GM19238 (cell line): ENCODE data around the gene RGS4.
A peak's percentile ranks its signal among the peaks of the same experiment; 100 is the strongest.
"Not testable (repeated sequence)": the region's sequence is repeated elsewhere in the genome, so short reads cannot be mapped to it uniquely, and the experiment has no call there.

Experiments
- DNase-seq: peaks from one replicate; pipeline ENCODE4 v3.0.0; 2011; ENCODE audit warnings: low spot score; ENCODE audit not compliant: insufficient read length

Gene RGS4

DNA sequence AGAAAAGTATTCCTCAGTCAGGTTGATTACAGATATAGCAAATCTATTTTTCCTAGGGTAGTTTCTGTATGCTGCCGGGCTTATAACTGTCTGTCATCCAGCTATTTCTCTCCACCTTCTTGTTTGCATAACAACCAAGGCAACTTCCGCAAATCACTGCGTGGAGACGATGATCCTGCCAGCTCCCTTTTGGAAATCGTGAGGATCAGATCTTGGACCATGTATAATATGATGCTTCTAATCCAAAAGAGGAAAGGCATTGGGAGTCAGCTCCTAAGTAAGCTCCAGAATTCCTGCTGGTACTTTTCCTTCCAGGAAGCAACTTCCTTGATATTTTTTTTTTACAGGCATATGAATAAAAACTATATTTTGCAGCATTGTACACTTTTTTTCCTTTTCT, 445 bp upstream of the RGS4 start:
- DNase-seq = no peak

DNA sequence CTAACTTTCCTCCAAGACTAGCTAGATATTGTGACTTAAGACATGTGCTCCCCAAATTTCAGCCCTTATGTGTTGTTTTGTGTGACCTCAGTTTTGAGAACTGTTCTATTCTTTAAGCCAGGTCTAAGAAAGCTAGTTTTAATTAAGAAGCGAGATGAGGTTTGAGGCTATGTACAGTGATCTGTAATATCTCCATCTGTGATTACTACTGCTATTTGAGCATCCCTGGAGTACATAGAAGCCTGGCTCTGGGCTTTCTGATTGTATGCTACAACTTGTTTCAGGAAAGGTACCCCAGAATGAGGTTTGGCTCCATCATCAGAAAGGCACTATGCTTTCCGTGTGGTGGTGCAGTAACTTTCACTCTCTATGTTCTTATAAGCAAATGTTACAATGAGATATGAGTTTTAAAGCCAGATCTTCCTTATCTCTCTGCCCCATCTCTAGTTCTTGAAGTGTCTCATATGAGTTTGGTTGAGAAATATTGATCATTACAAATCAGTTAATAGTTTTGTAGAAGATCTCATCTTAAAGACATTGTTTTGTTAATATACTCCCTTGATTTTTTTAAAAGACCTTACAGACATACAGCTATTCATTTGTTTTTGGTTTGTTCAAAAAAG, 605 bp downstream of the RGS4 start:
- no peak for DNase-seq

GRCh38 chr1:163071405-163072255, 2.5 kb downstream of the RGS4 start:
- DNase-seq = peak; percentile 7

- DNase-seq = no peak
These were observed 3.5 kb downstream of the RGS4 start for GRCh38 chr1:163072658-163073057.

DNA sequence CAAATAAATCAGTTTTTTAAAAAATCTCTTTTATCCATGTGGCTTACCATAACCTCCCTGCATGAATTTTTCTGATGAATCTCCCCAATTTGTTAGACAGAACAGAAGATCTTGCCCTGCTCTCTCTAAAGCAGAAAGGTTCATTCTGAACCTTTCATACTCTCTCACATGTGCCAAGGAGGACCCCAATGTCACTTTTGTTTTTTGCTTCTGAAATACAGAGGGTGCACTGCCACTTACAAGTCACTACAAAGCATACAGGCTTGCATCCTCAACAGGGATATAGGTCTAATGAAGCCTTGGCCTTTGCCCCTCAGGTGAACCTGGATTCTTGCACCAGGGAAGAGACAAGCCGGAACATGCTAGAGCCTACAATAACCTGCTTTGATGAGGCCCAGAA, 4.8 kb downstream of the RGS4 start:
- no peak for DNase-seq

- no peak for DNase-seq
These were observed 5.6 kb downstream of the RGS4 start for GRCh38 chr1:163074716-163075284.

DNA sequence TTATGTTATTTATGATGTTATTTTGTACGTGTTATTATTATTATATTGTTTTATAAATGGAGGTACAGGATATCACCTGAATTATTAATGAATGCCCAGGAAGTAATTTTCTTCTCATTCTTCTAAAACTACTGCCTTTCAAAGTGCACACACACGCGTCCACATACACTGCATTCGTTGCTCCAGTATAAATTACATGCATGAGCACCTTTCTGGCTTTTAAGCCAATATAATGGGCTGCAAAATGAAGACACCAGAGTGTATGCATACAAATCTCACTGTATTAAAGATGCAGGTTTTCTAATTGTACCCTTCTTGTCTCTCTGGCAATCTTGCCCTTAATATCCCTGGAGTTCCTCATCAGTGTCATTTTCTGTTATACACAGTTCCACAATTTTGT, 6.9 kb downstream of the RGS4 start:
- no peak for DNase-seq

DNA sequence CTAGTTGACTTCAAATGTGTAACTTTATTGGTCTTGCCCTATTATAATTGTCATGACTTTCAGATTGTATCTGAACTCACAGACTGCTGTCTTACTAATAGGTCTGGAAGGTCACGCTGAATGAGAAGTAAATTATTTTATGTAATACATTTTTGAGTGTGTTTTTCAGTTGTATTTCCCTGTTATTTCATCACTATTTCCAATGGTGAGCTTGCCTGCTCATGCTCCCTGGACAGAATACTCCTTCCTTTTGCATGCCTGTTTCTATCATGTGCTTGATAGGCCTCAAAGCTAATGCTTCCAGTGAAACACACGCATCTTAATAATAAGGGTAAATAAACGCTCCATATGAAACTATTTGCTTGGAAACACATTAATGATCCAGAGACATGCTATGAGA, 7.3 kb downstream of the RGS4 start:
- no peak for DNase-seq

DNA sequence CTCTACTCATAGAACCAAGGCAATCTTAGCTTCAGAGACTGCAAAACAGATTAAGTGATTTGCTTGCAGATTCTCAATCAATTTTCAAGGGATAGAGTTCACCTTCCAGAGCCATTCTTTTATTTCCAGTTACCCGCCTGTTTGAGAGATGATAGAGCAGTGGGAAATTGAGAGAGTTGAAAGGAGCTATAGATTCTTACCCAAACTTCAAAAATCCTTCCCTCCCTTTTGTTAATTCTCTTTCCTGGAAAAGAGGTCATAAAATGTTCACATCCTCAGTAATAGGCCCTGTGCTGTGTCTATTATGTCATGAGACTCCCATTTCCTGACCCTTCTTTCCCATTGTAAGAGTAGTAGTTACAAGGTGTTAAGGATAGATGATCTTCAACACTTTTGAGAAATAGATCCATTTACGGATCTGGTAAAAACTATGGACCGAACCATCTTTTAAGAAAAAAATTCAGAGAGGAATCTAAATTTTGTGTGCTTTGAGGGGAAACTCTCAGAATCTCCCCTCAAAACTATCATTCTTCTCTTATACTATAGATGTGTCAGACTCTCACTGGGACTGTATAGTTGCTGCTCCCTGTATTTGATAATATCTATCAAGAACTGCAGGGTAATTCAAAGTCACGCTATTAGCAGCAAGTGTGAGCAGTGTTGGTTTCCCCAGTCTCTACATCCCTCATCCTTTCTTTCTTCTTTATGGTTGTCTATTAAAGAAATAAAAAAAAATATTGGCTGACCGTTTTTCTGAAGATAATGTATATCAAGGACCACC, 8.0 kb downstream of the RGS4 start:
- DNase-seq = no peak

DNA sequence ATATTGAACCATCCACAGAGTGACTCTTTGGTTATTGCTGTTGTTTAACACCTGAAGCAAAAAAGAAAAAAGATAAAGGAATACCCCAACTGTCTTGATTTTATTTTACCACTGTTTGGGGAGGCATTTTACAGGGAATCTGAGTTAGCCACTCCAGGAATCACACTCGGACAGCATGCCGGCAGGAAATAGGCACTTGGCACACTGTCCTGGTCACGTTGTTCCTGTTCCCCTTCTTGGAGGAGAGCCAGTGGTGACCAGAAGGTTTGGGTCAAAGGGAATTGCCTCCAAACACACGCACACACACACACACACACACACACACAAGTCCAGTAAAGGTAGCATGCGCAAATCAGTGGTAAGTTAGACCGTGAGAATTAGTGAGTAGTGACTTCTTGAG, 13.8 kb downstream of the RGS4 start:
- no peak for DNase-seq

GRCh38 chr1:163083690-163084089, 14.5 kb downstream of the RGS4 start:
- no peak for DNase-seq

GRCh38 chr1:163084330-163084729, 15.2 kb downstream of the RGS4 start:
- no peak for DNase-seq

DNA sequence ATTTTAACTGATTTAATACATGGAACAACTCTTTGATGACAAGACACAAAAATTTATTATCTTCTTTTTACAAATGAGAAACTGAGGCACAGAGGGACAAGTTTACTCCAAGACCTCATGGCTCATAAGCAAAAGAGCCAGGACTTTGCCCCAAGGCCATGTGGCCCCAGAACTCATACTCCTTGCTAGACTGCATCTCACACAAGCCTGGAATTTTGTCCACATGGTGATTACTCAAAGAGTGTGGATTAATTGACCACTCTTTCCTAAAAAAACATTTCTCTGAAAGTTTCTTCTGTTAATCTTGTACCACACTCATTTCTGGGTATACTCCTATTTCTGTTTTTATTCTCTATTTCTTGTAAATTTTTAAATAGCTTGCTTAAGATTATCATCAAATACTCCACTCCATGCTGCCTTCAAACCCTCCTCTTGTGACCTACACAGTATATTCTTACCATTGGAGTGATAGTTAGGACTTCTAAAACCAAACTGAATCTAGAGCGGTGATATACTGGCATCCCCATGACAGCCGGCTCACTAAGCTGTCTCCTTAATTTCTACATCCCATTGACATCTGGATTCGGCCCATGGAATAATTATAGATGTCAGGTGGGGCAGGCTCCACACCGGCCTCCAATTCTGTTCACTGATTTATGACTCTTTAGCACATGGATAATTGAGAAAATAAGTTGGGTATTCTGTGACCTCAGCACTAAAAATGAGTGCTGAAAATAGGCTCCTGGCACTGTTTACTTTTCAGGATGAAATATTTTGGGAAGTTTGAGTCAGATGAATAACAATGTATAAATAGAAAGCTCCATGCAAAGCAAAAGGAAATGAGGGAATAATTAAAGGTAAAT, 16.1 kb downstream of the RGS4 start:
- DNase-seq = no peak

DNA sequence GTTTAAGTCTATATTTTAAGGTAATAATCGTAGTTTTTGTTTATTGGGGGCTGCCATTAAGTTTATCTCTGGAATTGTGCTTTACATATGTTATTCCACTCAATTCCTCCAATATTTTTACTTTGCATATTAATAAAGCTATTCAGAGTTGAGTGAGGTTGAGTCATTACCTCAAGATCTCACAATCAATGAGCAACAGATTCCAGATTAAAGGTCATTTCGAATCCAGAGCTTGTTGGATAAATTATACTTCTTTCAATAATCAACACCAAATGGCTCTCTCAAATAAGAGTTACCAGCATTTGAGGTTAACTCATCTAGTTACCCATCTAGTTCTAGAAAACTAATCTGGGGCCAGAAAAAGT, 16.7 kb downstream of the RGS4 start:
- DNase-seq = no peak

GRCh38 chr1:163089117-163089516, 20.0 kb downstream of the RGS4 start:
- DNase-seq = not testable (repeated sequence)

- DNase-seq = no peak
These were observed 21.3 kb downstream of the RGS4 start for GRCh38 chr1:163090321-163090945.

- no peak for DNase-seq
These were observed 24.0 kb downstream of the RGS4 start for GRCh38 chr1:163093169-163093568.

DNA sequence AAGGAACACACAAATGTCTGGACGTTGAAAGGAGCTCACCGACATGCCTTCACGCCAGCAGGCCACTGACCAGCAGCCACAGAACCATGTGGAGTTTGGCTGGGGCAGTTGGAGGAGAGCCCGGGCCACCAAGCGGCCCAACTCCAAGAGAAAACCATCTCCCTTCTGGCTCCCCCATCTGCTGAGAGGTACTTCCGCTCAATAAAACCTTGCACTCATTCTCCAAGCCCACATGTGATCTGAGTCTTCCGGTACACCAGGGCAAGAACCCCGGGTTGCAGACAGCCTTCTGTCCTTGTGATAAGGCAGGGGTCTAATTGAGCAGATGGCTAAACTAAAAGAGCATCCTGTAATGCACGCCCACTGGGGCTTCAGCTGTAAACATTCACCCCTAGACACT, 24.4 kb downstream of the RGS4 start:
- DNase-seq = no peak

GRCh38 chr1:163094182-163094581, 25.0 kb downstream of the RGS4 start:
- DNase-seq = no peak

DNA sequence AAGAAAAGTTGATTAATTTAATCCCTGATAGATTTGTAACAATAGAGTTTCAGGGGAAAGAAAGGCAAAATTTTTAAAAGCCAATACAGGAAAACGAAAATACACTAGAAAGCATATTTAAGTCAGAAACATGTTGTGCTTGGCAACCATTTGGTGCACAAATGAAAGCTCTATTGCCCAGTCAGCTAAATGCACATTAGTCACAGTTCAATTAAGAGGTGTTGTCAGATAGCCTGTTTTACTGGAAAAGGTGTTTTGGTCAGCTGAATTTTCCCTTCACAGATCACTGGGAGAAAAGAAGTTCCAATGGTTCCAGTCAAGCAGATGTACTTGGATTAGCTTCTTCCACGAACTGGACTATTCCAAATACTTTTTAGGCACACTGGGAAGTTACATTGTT, 25.4 kb downstream of the RGS4 start:
- DNase-seq = no peak

- no peak for DNase-seq
These were observed 26.1 kb downstream of the RGS4 start for GRCh38 chr1:163095213-163095612.
